ENCODE results near the gene C5orf22. TPM values are rescaled to one million over a fixed set of nuclear protein-coding genes. Genes with fewer than 3 reads are reported as not detected.

C5orf22 gene
- total and polyA plus RNA-seq, 2 donors (not counting 1 experiment from before 2014, with no cell fraction given): 7.5 to 28.9 TPM

- CTCF ChIA-PET: no interaction called here
- Histone ChIP-seq H3K27me3 (replicated peaks in 1 of 4; ENCODE audit: control extremely low read depth in 1 of 4, control insufficient read depth in 3 of 4, insufficient read depth in 4 of 4, low read length in 3 of 4) (no peaks in the 10 kb centered on the region), H3K79me2 (ENCODE audit: control insufficient read depth, insufficient read depth, low read length) (no peaks in the 10 kb centered on the region), H3K4me3 (ENCODE audit: control extremely low read depth in 1 of 5, extremely low read depth in 1 of 5, insufficient read depth in 1 of 5, low read depth in 2 of 5, low read length in 4 of 5) (no peak overlapping the region), H2AFZ (ENCODE audit: insufficient read depth, low read depth, low read length, poor library complexity, severe bottlenecking) (no peak overlapping the region), H3K27ac (ENCODE audit: low read length in 2 of 2) (no peak overlapping the region), H3K4me2 (replicated peaks; ENCODE audit: low read depth, low read length, poor library complexity, severe bottlenecking) (no peak overlapping the region), H3K4me1 (ENCODE audit: control insufficient read depth in 2 of 2, insufficient read depth in 2 of 2, low read length in 2 of 2) (no peaks in the 10 kb centered on the region), H3K9ac (ENCODE audit: low read length) (no peak overlapping the region), H3K9me3 (ENCODE audit: control extremely low read depth in 1 of 3, control insufficient read depth in 2 of 3, insufficient read depth in 1 of 3, low read length in 2 of 3) (no peaks in the 10 kb centered on the region), H4K20me1 (ENCODE audit: control insufficient read depth, insufficient read depth, low read length, poor library complexity, severe bottlenecking) (no peaks in the 10 kb centered on the region), H3K36me3 (replicated peaks in 1 of 2; ENCODE audit: control extremely low read depth in 1 of 2, control insufficient read depth in 1 of 2, extremely low read depth in 1 of 2, insufficient read depth in 2 of 2, low read length in 1 of 2) (peaks cover 16 to 56% of the 10 kb centered on the region in 2 experiments)
- WGBS (ENCODE audit: insufficient coverage): 100% methylated on average over 1 of the region's 3 CpGs
- DNase-seq (no peak), ATAC-seq (ENCODE audit: low read depth) (no peak)
- Mint-ChIP-seq H3K4me3 (no peak overlapping the region), H3K27me3 (no peaks in the 10 kb centered on the region), H3K4me1 (no peaks in the 10 kb centered on the region), H3K9me3 (ENCODE audit: insufficient read depth) (peaks cover 2% of the 10 kb centered on the region), H3K27ac (no peak overlapping the region)
- intact Hi-C loops (cut with micrococcal nuclease): no loop called here
- no peak for TF ChIP-seq EZH2 (IDR thresholded peaks at IDR 0.05; ENCODE audit: borderline replicate concordance, insufficient read depth, low read depth, low read length, poor library complexity, severe bottlenecking)
- TF ChIP-seq CTCF (IDR thresholded peaks at IDR 0.05): no peak
- POLR2A ChIA-PET: no interaction called here
These were observed 19.8 kb downstream of the C5orf22 start for GRCh38 chr5:31551878-31552277.

- CTCF ChIA-PET: no interaction called here
- POLR2A ChIA-PET: no interaction called here
- no peak overlapping the region for H2AFZ ChIP-seq (ENCODE audit: insufficient read depth, low read depth, low read length, poor library complexity, severe bottlenecking)
- Mint-ChIP-seq H3K9me3 (ENCODE audit: insufficient read depth) (no peaks in the 10 kb centered on the region), H3K4me1 (no peaks in the 10 kb centered on the region), H3K4me3 (no peak overlapping the region), H3K27ac (no peak overlapping the region), H3K27me3 (no peaks in the 10 kb centered on the region)
- H3K36me3 ChIP-seq (replicated peaks in 1 of 2; ENCODE audit: control extremely low read depth in 1 of 2, control insufficient read depth in 1 of 2, extremely low read depth in 1 of 2, insufficient read depth in 2 of 2, low read length in 1 of 2): peaks cover 15 to 48% of the 10 kb centered on the region in 2 experiments
- no peaks in the 10 kb centered on the region for H3K9me3 ChIP-seq (ENCODE audit: control extremely low read depth in 1 of 3, control insufficient read depth in 2 of 3, insufficient read depth in 1 of 3, low read length in 2 of 3)
- H3K27ac ChIP-seq (ENCODE audit: low read length in 2 of 2): no peak overlapping the region
- TF ChIP-seq EZH2 (IDR thresholded peaks at IDR 0.05; ENCODE audit: borderline replicate concordance, insufficient read depth, low read depth, low read length, poor library complexity, severe bottlenecking): no peak
- no peak for TF ChIP-seq CTCF (IDR thresholded peaks at IDR 0.05)
- H3K27me3 ChIP-seq (replicated peaks in 1 of 4; ENCODE audit: control extremely low read depth in 1 of 4, control insufficient read depth in 3 of 4, insufficient read depth in 4 of 4, low read length in 3 of 4): no peaks in the 10 kb centered on the region
- no peak overlapping the region for H3K4me2 ChIP-seq (replicated peaks; ENCODE audit: low read depth, low read length, poor library complexity, severe bottlenecking)
- ATAC-seq (ENCODE audit: low read depth): no peak
- H3K9ac ChIP-seq (ENCODE audit: low read length): no peak overlapping the region
- DNase-seq: no peak
- no peaks in the 10 kb centered on the region for H3K79me2 ChIP-seq (ENCODE audit: control insufficient read depth, insufficient read depth, low read length)
- no peak overlapping the region for H3K4me3 ChIP-seq (ENCODE audit: control extremely low read depth in 1 of 5, extremely low read depth in 1 of 5, insufficient read depth in 1 of 5, low read depth in 2 of 5, low read length in 4 of 5)
- H4K20me1 ChIP-seq (ENCODE audit: control insufficient read depth, insufficient read depth, low read length, poor library complexity, severe bottlenecking): no peaks in the 10 kb centered on the region
- intact Hi-C loops (cut with micrococcal nuclease): no loop called here
- H3K4me1 ChIP-seq (ENCODE audit: control insufficient read depth in 2 of 2, insufficient read depth in 2 of 2, low read length in 2 of 2): no peaks in the 10 kb centered on the region
These were observed 21.8 kb downstream of the C5orf22 start for GRCh38 chr5:31553863-31554262.
